Osteoblast (primary cell): Measurements from ENCODE around the gene LLGL2. TPM values are rescaled to one million over a fixed set of nuclear protein-coding genes. Genes with fewer than 3 reads are reported as not detected.

ENCODE experiments used
- DNase-seq: peaks from one replicate; pipeline ENCODE4 v3.0.0; 2011; ENCODE audit warnings: low spot score, mixed read lengths; ENCODE audit not compliant: insufficient read length; ENCODE audit errors: missing footprints
- H2AFZ ChIP-seq: 2 replicates; pipeline ENCODE4 v1.6.0; 2011; ENCODE audit warnings: mild to moderate bottlenecking, low read length
- H3K27ac ChIP-seq: 2 replicates; pipeline ENCODE4 v1.5.1; 2011; ENCODE audit warnings: mild to moderate bottlenecking, low read depth, low read length, moderate library complexity
- H3K27me3 ChIP-seq: 2 replicates; pipeline ENCODE4 v1.6.0; 2012; ENCODE audit warnings: mild to moderate bottlenecking, control low read depth, inconsistent platforms, low read length, moderate library complexity; ENCODE audit not compliant: insufficient read depth
- H3K36me3 ChIP-seq: 2 replicates; pipeline ENCODE4 v1.5.1; 2011; ENCODE audit warnings: mild to moderate bottlenecking, low read length, control low read depth, moderate library complexity; ENCODE audit not compliant: insufficient read depth
- H3K4me1 ChIP-seq: 2 replicates; pipeline ENCODE4 v1.5.1; 2011; ENCODE audit warnings: mild to moderate bottlenecking, low read length, control low read depth, moderate library complexity; ENCODE audit not compliant: insufficient read depth
- H3K4me2 ChIP-seq: 2 replicates; pipeline ENCODE4 v1.6.0; 2011; ENCODE audit warnings: mild to moderate bottlenecking, low read length; ENCODE audit not compliant: insufficient read depth
- H3K4me3 ChIP-seq: fragments of 200-600 bp; sonication (generic); 3 replicates; pipeline ENCODE4 v1.5.1; 2012; ENCODE audit warnings: mild to moderate bottlenecking, low read length, inconsistent platforms; ENCODE audit not compliant: insufficient read depth
- H3K79me2 ChIP-seq: 2 replicates; pipeline ENCODE4 v1.6.0; 2012; ENCODE audit warnings: mild to moderate bottlenecking, low read length, control low read depth, inconsistent platforms; ENCODE audit not compliant: insufficient read depth
- H3K9me3 ChIP-seq: 2 replicates; pipeline ENCODE4 v1.5.1; 2011; ENCODE audit warnings: low read depth, low read length, control low read depth
- H4K20me1 ChIP-seq: 2 replicates; pipeline ENCODE4 v1.6.0; 2012; ENCODE audit warnings: mild to moderate bottlenecking, low read length, control low read depth; ENCODE audit not compliant: insufficient read depth
- total RNA-seq: library from RNA; depleted of rRNA; stranded (reverse); fragments of >200 nt; gene quantifications from 2 replicates; pipeline ENCODE4 v1.2.3, GENCODE V29; 2012
- TF ChIP-seq, protein P1 (sequence below): IDR thresholded peaks from 2 replicates; pipeline ENCODE4 v1.5.1; 2011; ENCODE audit warnings: mild to moderate bottlenecking, low read depth, low read length, moderate library complexity; ENCODE audit errors: extremely low read depth

LLGL2 gene
- total RNA-seq, 1 donor: 0.36 TPM

DNA sequence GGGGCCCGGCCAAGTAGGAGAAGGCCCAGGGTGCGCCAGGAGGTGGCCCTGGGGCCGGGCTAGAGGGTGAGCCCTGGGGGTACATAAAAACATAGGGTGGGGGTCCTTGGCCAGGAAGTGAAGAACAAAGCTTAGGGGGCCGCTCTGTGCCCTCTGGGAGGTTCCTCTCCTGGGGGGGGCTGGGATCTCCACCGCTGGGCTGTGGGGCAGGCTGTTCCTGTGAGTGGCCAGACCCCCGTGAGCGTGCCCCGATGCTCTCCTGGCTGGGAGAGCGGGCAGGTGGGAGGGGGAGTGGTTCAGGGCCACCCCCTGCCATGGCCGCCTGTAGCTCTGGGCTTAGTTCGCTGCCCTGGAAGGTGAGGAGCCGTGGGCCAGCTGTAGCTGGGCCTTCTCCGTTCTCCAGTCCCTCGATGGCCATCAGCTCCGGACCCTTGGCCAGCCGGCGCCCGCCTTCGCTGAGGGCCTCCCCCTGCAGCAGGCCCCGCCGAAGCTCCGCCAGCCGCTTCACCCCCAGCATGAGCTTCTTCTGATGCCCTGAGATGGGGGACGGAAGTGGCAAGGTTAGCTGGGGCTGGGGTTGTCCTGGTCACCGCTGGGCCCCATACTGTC is 22.7 kb upstream of the LLGL2 start:
- H3K79me2 ChIP-seq: no peaks in the 10 kb centered on the region
- H2AFZ ChIP-seq: no peak overlapping the region
- no peak for DNase-seq
- H3K27me3 ChIP-seq: no peaks in the 10 kb centered on the region
- H3K9me3 ChIP-seq: no peaks in the 10 kb centered on the region
- no peak overlapping the region for H3K27ac ChIP-seq
- H4K20me1 ChIP-seq: peaks cover 3% of the 10 kb centered on the region
- H3K4me1 ChIP-seq: no peaks in the 10 kb centered on the region
- H3K4me3 ChIP-seq: no peak overlapping the region
- TF ChIP-seq, protein P1, sequence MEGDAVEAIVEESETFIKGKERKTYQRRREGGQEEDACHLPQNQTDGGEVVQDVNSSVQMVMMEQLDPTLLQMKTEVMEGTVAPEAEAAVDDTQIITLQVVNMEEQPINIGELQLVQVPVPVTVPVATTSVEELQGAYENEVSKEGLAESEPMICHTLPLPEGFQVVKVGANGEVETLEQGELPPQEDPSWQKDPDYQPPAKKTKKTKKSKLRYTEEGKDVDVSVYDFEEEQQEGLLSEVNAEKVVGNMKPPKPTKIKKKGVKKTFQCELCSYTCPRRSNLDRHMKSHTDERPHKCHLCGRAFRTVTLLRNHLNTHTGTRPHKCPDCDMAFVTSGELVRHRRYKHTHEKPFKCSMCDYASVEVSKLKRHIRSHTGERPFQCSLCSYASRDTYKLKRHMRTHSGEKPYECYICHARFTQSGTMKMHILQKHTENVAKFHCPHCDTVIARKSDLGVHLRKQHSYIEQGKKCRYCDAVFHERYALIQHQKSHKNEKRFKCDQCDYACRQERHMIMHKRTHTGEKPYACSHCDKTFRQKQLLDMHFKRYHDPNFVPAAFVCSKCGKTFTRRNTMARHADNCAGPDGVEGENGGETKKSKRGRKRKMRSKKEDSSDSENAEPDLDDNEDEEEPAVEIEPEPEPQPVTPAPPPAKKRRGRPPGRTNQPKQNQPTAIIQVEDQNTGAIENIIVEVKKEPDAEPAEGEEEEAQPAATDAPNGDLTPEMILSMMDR: no peak
- H3K4me2 ChIP-seq: no peak overlapping the region
- peaks cover 16% of the 10 kb centered on the region for H3K36me3 ChIP-seq

DNA sequence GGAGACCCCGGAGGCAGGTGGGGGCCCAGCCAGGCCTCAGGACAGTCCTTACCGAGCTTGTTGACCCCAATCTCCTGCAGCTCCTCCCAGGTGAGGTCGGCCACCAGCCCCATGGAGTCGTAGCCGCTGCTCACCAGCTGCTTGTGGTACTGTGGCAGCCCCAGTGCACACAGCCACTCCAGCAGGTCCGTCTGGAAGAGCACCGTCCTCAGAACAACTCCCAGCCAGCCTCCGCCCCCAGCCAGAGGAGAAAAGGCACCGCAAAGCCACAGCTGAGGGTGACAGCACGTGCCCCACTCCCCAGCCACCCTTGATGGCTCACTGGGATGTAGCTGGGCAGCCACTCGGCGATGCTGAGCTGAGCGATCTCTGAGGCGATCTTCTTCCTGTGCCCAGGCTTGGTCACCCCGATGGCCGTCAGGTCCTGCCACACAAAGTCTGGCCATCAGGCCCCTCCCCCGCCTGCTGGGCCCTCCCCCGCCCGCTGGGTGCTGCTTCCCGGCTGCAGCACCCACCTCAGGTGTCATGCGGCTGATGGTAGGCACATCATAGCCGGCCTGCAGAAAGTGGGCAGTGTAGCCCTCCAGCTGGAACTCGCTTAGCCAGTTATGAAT is 22.1 kb upstream of the LLGL2 start:
- H3K27me3 ChIP-seq: no peaks in the 10 kb centered on the region
- no peak overlapping the region for H3K27ac ChIP-seq
- H3K4me2 ChIP-seq: no peak overlapping the region
- H3K9me3 ChIP-seq: no peaks in the 10 kb centered on the region
- TF ChIP-seq, protein P1: no peak
- H3K4me3 ChIP-seq: no peak overlapping the region
- H2AFZ ChIP-seq: no peak overlapping the region
- no peak for DNase-seq
- H3K79me2 ChIP-seq: no peaks in the 10 kb centered on the region
- peaks cover 16% of the 10 kb centered on the region for H3K36me3 ChIP-seq
- H3K4me1 ChIP-seq: no peaks in the 10 kb centered on the region
- peaks cover 8% of the 10 kb centered on the region for H4K20me1 ChIP-seq

DNA sequence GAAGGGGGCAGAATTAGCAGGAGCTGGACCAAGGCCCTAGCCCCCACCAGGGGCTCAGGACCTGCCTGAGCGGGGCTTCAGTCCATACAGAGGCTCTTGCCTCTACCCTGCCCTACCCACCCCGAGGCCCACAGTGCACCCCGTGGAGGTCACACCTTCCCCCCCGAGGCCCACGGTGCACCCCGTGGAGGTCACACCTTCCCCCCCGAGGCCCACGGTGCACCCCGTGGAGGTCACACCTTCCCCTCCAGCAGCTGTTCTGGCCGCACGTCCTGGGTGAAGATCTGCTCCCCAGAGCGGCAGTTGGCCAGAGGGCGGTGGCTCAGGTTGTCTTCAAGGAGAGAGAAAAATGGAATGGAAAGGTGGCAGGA is 21.5 kb upstream of the LLGL2 start:
- Histone ChIP-seq H3K79me2 (no peaks in the 10 kb centered on the region), H3K36me3 (peaks cover 13% of the 10 kb centered on the region), H3K4me3 (no peak overlapping the region), H3K27ac (no peak overlapping the region), H3K9me3 (no peaks in the 10 kb centered on the region), H4K20me1 (peaks cover 13% of the 10 kb centered on the region), H3K27me3 (no peaks in the 10 kb centered on the region), H2AFZ (no peak overlapping the region), H3K4me1 (no peaks in the 10 kb centered on the region), H3K4me2 (no peak overlapping the region)
- DNase-seq: no peak
- TF ChIP-seq, protein P1: no peak

DNA sequence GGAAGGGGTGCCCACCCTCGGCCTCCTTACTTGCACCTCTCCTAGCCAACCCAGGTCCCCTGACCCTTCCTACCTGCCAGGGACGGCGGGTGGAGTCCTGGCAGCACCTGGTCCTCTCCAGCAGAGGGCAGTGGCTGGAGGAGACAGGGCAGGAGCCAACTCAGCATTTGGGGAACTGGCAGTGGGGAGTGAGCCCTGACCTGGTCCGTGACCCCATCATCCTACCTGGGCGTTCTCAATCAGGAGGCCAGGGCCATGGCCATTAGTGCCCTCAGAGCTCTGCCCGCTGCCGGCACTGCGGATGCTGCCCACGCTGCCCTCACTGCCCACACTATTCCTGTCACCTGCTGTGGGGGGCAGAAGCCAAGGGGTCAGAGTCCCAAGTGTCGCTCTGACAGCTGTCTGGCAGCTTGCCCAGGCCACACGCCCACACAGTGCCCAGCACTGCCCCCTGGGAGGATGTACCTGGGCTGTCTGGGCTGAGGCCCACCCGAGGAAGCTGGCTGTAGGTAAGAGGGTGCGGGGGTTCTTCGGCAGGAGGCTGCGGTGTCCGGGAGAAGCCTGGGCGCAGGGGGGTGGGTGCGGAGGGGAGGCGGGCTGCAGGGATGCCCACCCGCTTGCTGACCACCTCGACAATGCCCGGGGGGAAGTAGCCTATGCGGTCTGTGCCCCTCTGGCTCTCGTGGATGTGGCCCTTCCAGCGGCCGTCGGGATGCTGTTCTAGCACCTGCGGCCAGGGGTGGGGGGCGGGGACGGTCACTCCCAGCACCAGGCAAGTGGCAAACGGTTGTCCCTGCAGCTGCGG is 20.9 kb upstream of the LLGL2 start:
- Histone ChIP-seq H3K4me1 (no peaks in the 10 kb centered on the region), H3K9me3 (no peaks in the 10 kb centered on the region), H3K4me3 (no peak overlapping the region), H3K36me3 (peaks cover 9% of the 10 kb centered on the region), H3K27ac (no peak overlapping the region), H3K4me2 (no peak overlapping the region), H3K79me2 (peaks cover 2% of the 10 kb centered on the region), H2AFZ (no peak overlapping the region), H4K20me1 (peaks cover 19% of the 10 kb centered on the region), H3K27me3 (no peaks in the 10 kb centered on the region)
- TF ChIP-seq, protein P1: peak; percentile 54
- peak; percentile 94 for DNase-seq
